Measurements from ENCODE around the gene DCP2. TPM values are rescaled to one million over a fixed set of nuclear protein-coding genes. Genes with fewer than 3 reads are reported as not detected.
A peak's percentile ranks its signal among the peaks of the same experiment; 100 is the strongest.

Gene DCP2
- total and polyA plus RNA-seq, 5 experiments from 2014 or later = 48.3 to 67.9 (median 53.0) TPM

GRCh38 chr5:113040672-113041260 is 64.2 kb downstream of the DCP2 start:
- Mint-ChIP-seq H3K27ac (peak overlapping the region in 3 of 10 donors; percentile 22 to 53 (median 24)), H3K9me3 (no peaks in the 10 kb centered on the region), H3K4me3 (no peak overlapping the region), H3K36me3 (peaks cover 0 to 16% (median 0%) of the 10 kb centered on the region in 3 donors), H3K4me1 (peaks cover 0 to 7% (median 2%) of the 10 kb centered on the region in 4 donors), H3K27me3 (peaks cover 0 to 5% (median 0%) of the 10 kb centered on the region in 5 donors)
- ATAC-seq (no peak), DNase-seq (no peak)
- POLR2A ChIA-PET = no interaction called here

GRCh38 chr5:113042491-113043243 is 66.1 kb downstream of the DCP2 start:
- POLR2A ChIA-PET = no interaction called here
- Mint-ChIP-seq H3K4me1 (peaks cover 0 to 7% (median 5%) of the 10 kb centered on the region in 4 donors), H3K36me3 (peaks cover 0 to 28% (median 0%) of the 10 kb centered on the region in 3 donors), H3K4me3 (no peak overlapping the region), H3K9me3 (no peaks in the 10 kb centered on the region), H3K27me3 (peaks cover 0 to 4% (median 0%) of the 10 kb centered on the region in 5 donors), H3K27ac (no peak overlapping the region)
- no peak for ATAC-seq
- DNase-seq = no peak

GRCh38 chr5:113043491-113043931 is 66.9 kb downstream of the DCP2 start:
- H3K9me3 Mint-ChIP-seq = no peaks in the 10 kb centered on the region
- no peak for ATAC-seq
- no peak overlapping the region for H3K4me3 Mint-ChIP-seq
- DNase-seq = peak in 6 of 10 donors; percentile 10 to 60 (median 20)
- peaks cover 0 to 3% (median 0%) of the 10 kb centered on the region in 5 donors for H3K27me3 Mint-ChIP-seq
- H3K27ac Mint-ChIP-seq = peak overlapping the region in 1 of 10 donors; percentile 15
- POLR2A ChIA-PET = no interaction called here
- peaks cover 0 to 11% (median 6%) of the 10 kb centered on the region in 4 donors for H3K4me1 Mint-ChIP-seq
- H3K36me3 Mint-ChIP-seq = peaks cover 0 to 29% (median 0%) of the 10 kb centered on the region in 3 donors

- no peak for DNase-seq
- Mint-ChIP-seq H3K27ac (peak overlapping the region in 1 of 10 donors; percentile 44), H3K9me3 (no peaks in the 10 kb centered on the region), H3K36me3 (peaks cover 0 to 29% (median 0%) of the 10 kb centered on the region in 3 donors), H3K4me1 (peaks cover 0 to 11% (median 6%) of the 10 kb centered on the region in 4 donors), H3K27me3 (peaks cover 0 to 3% (median 0%) of the 10 kb centered on the region in 5 donors), H3K4me3 (no peak overlapping the region)
- ATAC-seq = no peak
- POLR2A ChIA-PET = interaction anchor here (0.6 kb wide), 1 partner anchor 46 kb away, joined by 3 read pairs; no protein-coding TSS in a partner anchor
These were observed 68.3 kb downstream of the DCP2 start for GRCh38 chr5:113044776-113045465.

- DNase-seq (peak in 1 of 10 donors; percentile 10), ATAC-seq (no peak)
- no peaks in the 10 kb centered on the region for H3K27me3 Mint-ChIP-seq
- H3K36me3 Mint-ChIP-seq = peaks cover 0 to 27% (median 0%) of the 10 kb centered on the region in 3 donors
- H3K4me3 Mint-ChIP-seq = no peak overlapping the region
- POLR2A ChIA-PET = no interaction called here
- peaks cover 0 to 15% (median 1%) of the 10 kb centered on the region in 4 donors for H3K4me1 Mint-ChIP-seq
- no peaks in the 10 kb centered on the region for H3K9me3 Mint-ChIP-seq
- peak overlapping the region in 1 of 10 donors; percentile 75 for H3K27ac Mint-ChIP-seq
These were observed 70.6 kb downstream of the DCP2 start for GRCh38 chr5:113047234-113047633.

GRCh38 chr5:113047733-113048652 is 71.4 kb downstream of the DCP2 start:
- no peak overlapping the region for H3K27ac Mint-ChIP-seq
- POLR2A ChIA-PET = no interaction called here
- ATAC-seq (no peak), DNase-seq (no peak)
- H3K9me3 Mint-ChIP-seq = no peaks in the 10 kb centered on the region
- H3K36me3 Mint-ChIP-seq = peaks cover 0 to 31% (median 0%) of the 10 kb centered on the region in 3 donors
- no peaks in the 10 kb centered on the region for H3K27me3 Mint-ChIP-seq
- peak overlapping the region in 1 of 10 donors; percentile 11 for H3K4me3 Mint-ChIP-seq
- peaks cover 0 to 15% (median 1%) of the 10 kb centered on the region in 4 donors for H3K4me1 Mint-ChIP-seq

- Mint-ChIP-seq H3K4me1 (peaks cover 0 to 15% (median 1%) of the 10 kb centered on the region in 4 donors), H3K36me3 (peaks cover 0 to 34% (median 0%) of the 10 kb centered on the region in 3 donors), H3K27ac (peak overlapping the region in 1 of 10 donors; percentile 61), H3K27me3 (no peaks in the 10 kb centered on the region), H3K4me3 (no peak overlapping the region), H3K9me3 (no peaks in the 10 kb centered on the region)
- DNase-seq = peak in 1 of 10 donors; percentile 50
- no peak for ATAC-seq
- POLR2A ChIA-PET = interaction anchor here (1.1 kb wide), 1 partner anchor 205 kb away, joined by 3 read pairs; no protein-coding TSS in a partner anchor
These were observed 72.3 kb downstream of the DCP2 start for GRCh38 chr5:113048931-113049330.

- H3K27me3 Mint-ChIP-seq = no peaks in the 10 kb centered on the region
- peaks cover 0 to 30% (median 0%) of the 10 kb centered on the region in 3 donors for H3K36me3 Mint-ChIP-seq
- POLR2A ChIA-PET = interaction anchor here (0.6 kb wide), 1 partner anchor 23 kb away, joined by 3 read pairs; no protein-coding TSS in a partner anchor
- peak overlapping the region in 1 of 10 donors; percentile 32 for H3K27ac Mint-ChIP-seq
- H3K4me3 Mint-ChIP-seq = no peak overlapping the region
- ATAC-seq = no peak
- peaks cover 0 to 15% (median 1%) of the 10 kb centered on the region in 4 donors for H3K4me1 Mint-ChIP-seq
- no peaks in the 10 kb centered on the region for H3K9me3 Mint-ChIP-seq
- peak in 1 of 10 donors; percentile 13 for DNase-seq
These were observed 74.3 kb downstream of the DCP2 start for GRCh38 chr5:113050721-113051382.

- POLR2A ChIA-PET = no interaction called here
- H3K27me3 Mint-ChIP-seq = no peaks in the 10 kb centered on the region
- H3K27ac Mint-ChIP-seq = peak overlapping the region in 2 of 10 donors; percentile 12 to 31
- H3K36me3 Mint-ChIP-seq = peaks cover 0 to 22% (median 0%) of the 10 kb centered on the region in 3 donors
- peak in 1 of 10 donors; percentile 44 for DNase-seq
- no peaks in the 10 kb centered on the region for H3K9me3 Mint-ChIP-seq
- peaks cover 2 to 15% (median 9%) of the 10 kb centered on the region in 4 donors for H3K4me1 Mint-ChIP-seq
- no peak for ATAC-seq
- H3K4me3 Mint-ChIP-seq = no peak overlapping the region
These were observed 75.6 kb downstream of the DCP2 start for GRCh38 chr5:113052041-113052795.

- H3K9me3 Mint-ChIP-seq = no peaks in the 10 kb centered on the region
- no peak for ATAC-seq
- no peak overlapping the region for H3K4me3 Mint-ChIP-seq
- H3K36me3 Mint-ChIP-seq = peaks cover 0 to 15% (median 0%) of the 10 kb centered on the region in 3 donors
- H3K27ac Mint-ChIP-seq = peak overlapping the region in 1 of 10 donors; percentile 14
- POLR2A ChIA-PET = no interaction called here
- peaks cover 2 to 14% (median 8%) of the 10 kb centered on the region in 4 donors for H3K4me1 Mint-ChIP-seq
- no peaks in the 10 kb centered on the region for H3K27me3 Mint-ChIP-seq
- DNase-seq = peak in 1 of 10 donors; percentile 26
These were observed 77.0 kb downstream of the DCP2 start for GRCh38 chr5:113053511-113053995.

Data from naive thymus-derived CD8-positive, alpha-beta T cell (primary cell).